Measurements from ENCODE around the gene CDH13. TPM values are rescaled to one million over a fixed set of nuclear protein-coding genes. Genes with fewer than 3 reads are reported as not detected.

CDH13 gene
- total RNA-seq, 2 experiments from 2014 or later, result not detected

- Mint-ChIP-seq H3K27ac (no peak overlapping the region), H3K36me3 (no peaks in the 10 kb centered on the region), H3K9me3 (no peaks in the 10 kb centered on the region), H3K4me1 (ENCODE audit: low read depth) (no peaks in the 10 kb centered on the region), H3K4me3 (no peak overlapping the region), H3K27me3 (no peaks in the 10 kb centered on the region)
- intact Hi-C loops (cut with micrococcal nuclease), result no loop called here
- DNase-seq, result no peak
- ChIA-PET POLR2A (no interaction called here), CTCF (interaction anchor here (0.6 kb wide), 1 partner anchor 1245 kb away, joined by 3 read pairs; no protein-coding TSS in a partner anchor)
Measured at GRCh38 chr16:82681592-82681991, 54.8 kb downstream of the CDH13 start.

- Mint-ChIP-seq H3K36me3 (no peaks in the 10 kb centered on the region), H3K9me3 (no peaks in the 10 kb centered on the region), H3K4me3 (no peak overlapping the region), H3K27ac (no peak overlapping the region), H3K4me1 (ENCODE audit: low read depth) (no peaks in the 10 kb centered on the region), H3K27me3 (no peaks in the 10 kb centered on the region)
- intact Hi-C loops (cut with micrococcal nuclease), result no loop called here
- ChIA-PET POLR2A (no interaction called here), CTCF (no interaction called here)
- DNase-seq, result no peak
Measured at GRCh38 chr16:82682767-82683166, 56.0 kb downstream of the CDH13 start.

- no peak overlapping the region for H3K4me3 Mint-ChIP-seq
- intact Hi-C loops (cut with micrococcal nuclease), result no loop called here
- H3K27me3 Mint-ChIP-seq, result no peaks in the 10 kb centered on the region
- no peaks in the 10 kb centered on the region for H3K4me1 Mint-ChIP-seq (ENCODE audit: low read depth)
- no peak overlapping the region for H3K27ac Mint-ChIP-seq
- CTCF ChIA-PET, result interaction anchor here (1.0 kb wide), 1 partner anchor 13 kb away, joined by 5 read pairs; no protein-coding TSS in a partner anchor
- H3K36me3 Mint-ChIP-seq, result no peaks in the 10 kb centered on the region
- H3K9me3 Mint-ChIP-seq, result no peaks in the 10 kb centered on the region
- no peak for DNase-seq
- POLR2A ChIA-PET, result no interaction called here
Measured at GRCh38 chr16:82684256-82684655, 57.5 kb downstream of the CDH13 start.

- POLR2A ChIA-PET, result no interaction called here
Measured at GRCh38 chr16:82685526-82685925, 58.8 kb downstream of the CDH13 start.

GRCh38 chr16:82694239-82694874 is 67.6 kb downstream of the CDH13 start:
- POLR2A ChIA-PET, result no interaction called here
- Mint-ChIP-seq H3K4me3 (no peak overlapping the region), H3K27ac (no peak overlapping the region), H3K9me3 (no peaks in the 10 kb centered on the region), H3K27me3 (no peaks in the 10 kb centered on the region), H3K36me3 (no peaks in the 10 kb centered on the region), H3K4me1 (ENCODE audit: low read depth) (no peaks in the 10 kb centered on the region)
- DNase-seq, result no peak
- CTCF ChIA-PET, result interaction anchor here (0.7 kb wide), 1 partner anchor 13 kb away, joined by 3 read pairs; no protein-coding TSS in a partner anchor
- intact Hi-C loops (cut with micrococcal nuclease), result no loop called here

More at GRCh38 chr16:82685526-82685925, 58.8 kb downstream of the CDH13 start:
- Mint-ChIP-seq H3K27ac (no peak overlapping the region), H3K4me3 (no peak overlapping the region), H3K36me3 (no peaks in the 10 kb centered on the region), H3K9me3 (no peaks in the 10 kb centered on the region), H3K4me1 (ENCODE audit: low read depth) (no peaks in the 10 kb centered on the region), H3K27me3 (no peaks in the 10 kb centered on the region)
- intact Hi-C loops (cut with micrococcal nuclease), result no loop called here
- no peak for DNase-seq
- CTCF ChIA-PET, result no interaction called here

GRCh38 chr16:82695806-82696205 is 69.0 kb downstream of the CDH13 start:
- DNase-seq, result no peak
- Mint-ChIP-seq H3K27me3 (peaks cover 1% of the 10 kb centered on the region), H3K9me3 (no peaks in the 10 kb centered on the region), H3K27ac (no peak overlapping the region), H3K36me3 (no peaks in the 10 kb centered on the region), H3K4me1 (ENCODE audit: low read depth) (peaks cover 5% of the 10 kb centered on the region), H3K4me3 (no peak overlapping the region)
- intact Hi-C loops (cut with micrococcal nuclease), result no loop called here
- POLR2A ChIA-PET, result no interaction called here
- CTCF ChIA-PET, result no interaction called here

DNA sequence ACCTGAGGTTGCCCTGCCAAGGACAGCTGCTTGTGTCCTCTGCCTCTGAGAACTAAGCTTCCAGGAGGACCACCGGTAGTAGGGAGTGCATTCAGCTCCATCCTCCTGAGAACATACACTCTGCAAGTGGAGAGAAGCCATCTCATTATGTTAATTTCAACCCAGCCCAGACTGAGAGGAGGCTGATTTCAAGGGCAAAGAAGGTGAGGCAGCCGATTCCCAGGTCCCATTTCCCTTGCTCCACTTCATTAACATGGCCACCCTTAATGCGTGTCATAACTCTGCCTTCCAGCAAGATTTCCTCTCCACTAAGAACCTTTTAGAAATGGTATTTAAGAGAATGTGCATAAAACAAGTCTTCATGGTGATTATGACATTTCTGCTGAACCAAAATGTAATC is 72.5 kb downstream of the CDH13 start:
- ChIA-PET POLR2A (no interaction called here), CTCF (no interaction called here)
- Mint-ChIP-seq H3K27ac (no peak overlapping the region), H3K27me3 (peaks cover 1% of the 10 kb centered on the region), H3K4me1 (ENCODE audit: low read depth) (peaks cover 11% of the 10 kb centered on the region), H3K36me3 (no peaks in the 10 kb centered on the region), H3K4me3 (no peak overlapping the region), H3K9me3 (no peaks in the 10 kb centered on the region)
- no peak for DNase-seq
- intact Hi-C loops (cut with micrococcal nuclease), result no loop called here

DNA sequence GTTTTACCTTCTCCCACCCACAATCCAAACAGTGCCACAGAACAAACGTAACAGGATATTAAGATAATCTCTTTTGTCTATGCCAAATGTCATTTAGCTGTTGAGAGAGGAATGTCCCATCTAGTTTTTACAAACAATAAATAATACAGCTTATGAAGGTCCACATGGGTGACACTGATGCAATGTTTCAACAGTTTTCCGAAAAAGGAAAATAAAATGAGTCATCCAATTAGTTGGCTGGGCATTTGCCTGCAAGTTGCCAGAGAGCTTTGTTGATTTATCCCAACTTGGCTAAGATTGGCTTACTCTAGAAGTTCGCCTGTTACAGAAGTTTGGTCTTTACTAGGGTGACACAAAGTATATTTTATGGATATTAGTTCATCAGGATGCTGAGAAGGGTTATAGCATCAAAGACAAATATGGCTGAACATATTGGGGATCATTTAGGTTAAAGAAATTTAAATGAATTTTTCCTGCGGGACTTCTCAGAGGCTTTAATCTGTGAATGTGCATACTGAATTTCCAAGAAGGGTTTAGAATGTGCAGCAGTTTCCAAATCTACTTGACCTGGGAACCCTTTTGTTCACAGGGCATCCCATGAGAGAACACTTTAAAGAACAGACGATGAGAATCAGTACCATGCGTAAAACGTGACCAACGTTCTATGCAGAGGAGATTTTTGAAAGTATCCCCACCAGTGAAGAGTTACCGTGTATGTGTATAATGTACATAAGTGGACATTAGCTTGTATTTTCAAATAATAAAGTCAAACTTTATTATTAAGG is 73.1 kb downstream of the CDH13 start:
- H3K4me1 Mint-ChIP-seq (ENCODE audit: low read depth), result peaks cover 11% of the 10 kb centered on the region
- intact Hi-C loops (cut with micrococcal nuclease), result loop anchor here (2.0 kb wide), 1 partner anchor 47 kb away; no protein-coding TSS in a partner anchor

DNA sequence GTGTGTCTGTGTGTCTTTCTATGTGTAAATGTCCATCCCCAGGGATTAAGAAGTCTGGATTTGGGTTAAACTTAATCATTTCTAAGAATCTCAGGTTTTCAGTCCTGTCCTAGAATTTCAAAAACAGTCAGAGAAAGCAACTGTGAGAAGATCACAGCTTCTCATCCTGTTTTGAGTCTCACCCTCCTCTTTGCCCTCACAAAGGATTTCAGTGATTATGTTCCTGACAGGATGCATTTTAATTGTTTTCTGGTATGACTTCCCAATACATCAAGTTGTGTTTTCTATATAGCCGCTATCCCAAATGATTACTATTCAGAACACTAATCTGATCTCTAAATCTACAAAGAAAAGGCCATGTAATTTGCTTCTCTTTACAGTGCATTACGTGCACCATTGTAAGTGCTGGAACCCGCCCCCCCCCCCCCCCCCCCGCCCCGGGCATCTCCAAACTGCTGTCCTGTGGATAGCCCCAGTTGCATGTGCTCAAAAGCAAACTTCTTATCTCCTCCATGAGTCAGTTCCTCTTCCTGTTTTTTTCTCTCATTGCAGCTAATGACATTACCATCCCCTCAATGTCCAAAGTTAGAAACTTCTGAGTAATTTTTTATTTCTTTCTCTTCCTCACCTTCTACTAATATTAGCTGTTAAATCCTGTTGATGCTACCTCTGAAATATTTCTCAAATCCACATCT is 73.9 kb downstream of the CDH13 start:
- Mint-ChIP-seq H3K4me3 (no peak overlapping the region), H3K9me3 (no peaks in the 10 kb centered on the region), H3K27me3 (peaks cover 1% of the 10 kb centered on the region), H3K4me1 (ENCODE audit: low read depth) (peaks cover 11% of the 10 kb centered on the region), H3K36me3 (no peaks in the 10 kb centered on the region), H3K27ac (no peak overlapping the region)
- DNase-seq, result no peak
- intact Hi-C loops (cut with micrococcal nuclease), result loop anchor here (2.0 kb wide), 1 partner anchor 48 kb away; no protein-coding TSS in a partner anchor
- ChIA-PET POLR2A (no interaction called here), CTCF (interaction anchor here (1.4 kb wide), 1 partner anchor 49 kb away, joined by 4 read pairs; no protein-coding TSS in a partner anchor)

More for the DNA sequence above, 73.1 kb downstream of the CDH13 start:
- Mint-ChIP-seq H3K36me3 (no peaks in the 10 kb centered on the region), H3K27ac (no peak overlapping the region), H3K4me3 (no peak overlapping the region), H3K9me3 (no peaks in the 10 kb centered on the region), H3K27me3 (peaks cover 1% of the 10 kb centered on the region)
- ChIA-PET POLR2A (no interaction called here), CTCF (interaction anchor here (1.4 kb wide), 1 partner anchor 48 kb away, joined by 4 read pairs; no protein-coding TSS in a partner anchor)
- no peak for DNase-seq

- CTCF ChIA-PET, result interaction anchor here (1.4 kb wide), 1 partner anchor 50 kb away, joined by 4 read pairs; no protein-coding TSS in a partner anchor
- Mint-ChIP-seq H3K9me3 (no peaks in the 10 kb centered on the region), H3K27me3 (peaks cover 1% of the 10 kb centered on the region), H3K27ac (no peak overlapping the region), H3K36me3 (no peaks in the 10 kb centered on the region), H3K4me3 (no peak overlapping the region), H3K4me1 (ENCODE audit: low read depth) (peaks cover 11% of the 10 kb centered on the region)
- intact Hi-C loops (cut with micrococcal nuclease), result loop anchor here (2.0 kb wide), 1 partner anchor 49 kb away; no protein-coding TSS in a partner anchor
- POLR2A ChIA-PET, result no interaction called here
- no peak for DNase-seq
Measured at GRCh38 chr16:82701442-82701955, 74.7 kb downstream of the CDH13 start.

DNA sequence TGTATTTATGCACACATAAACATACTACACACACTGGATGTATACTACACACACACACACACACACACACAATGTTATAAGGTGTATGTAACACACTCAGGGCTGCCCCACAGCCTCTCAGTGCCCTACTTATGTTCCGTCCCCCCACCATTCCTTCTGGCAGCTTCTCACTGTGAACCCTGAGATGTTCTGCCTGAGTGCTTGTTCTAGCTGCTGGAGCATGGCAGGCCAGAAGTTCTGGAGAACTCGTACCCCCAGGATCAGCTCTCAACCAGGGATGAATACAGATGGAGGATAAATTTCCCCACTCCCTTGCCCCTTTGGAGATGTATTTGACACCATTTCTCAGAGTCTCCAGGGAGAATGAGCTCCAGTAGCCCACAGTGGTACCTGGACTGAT is 76.4 kb downstream of the CDH13 start:
- ChIA-PET POLR2A (no interaction called here), CTCF (no interaction called here)
- H3K36me3 Mint-ChIP-seq, result no peaks in the 10 kb centered on the region
- intact Hi-C loops (cut with micrococcal nuclease), result no loop called here
- no peaks in the 10 kb centered on the region for H3K9me3 Mint-ChIP-seq
- H3K4me3 Mint-ChIP-seq, result no peak overlapping the region
- peaks cover 11% of the 10 kb centered on the region for H3K4me1 Mint-ChIP-seq (ENCODE audit: low read depth)
- no peak overlapping the region for H3K27ac Mint-ChIP-seq
- peaks cover 1% of the 10 kb centered on the region for H3K27me3 Mint-ChIP-seq
- no peak for DNase-seq
